ENCODE results near the gene AGPS. TPM values are rescaled to one million over a fixed set of nuclear protein-coding genes. Genes with fewer than 3 reads are reported as not detected.
A peak's percentile ranks its signal among the peaks of the same experiment; 100 is the strongest.

Gene AGPS
- total RNA-seq, 1 donor from 2014 or later: 64.6 TPM

DNA sequence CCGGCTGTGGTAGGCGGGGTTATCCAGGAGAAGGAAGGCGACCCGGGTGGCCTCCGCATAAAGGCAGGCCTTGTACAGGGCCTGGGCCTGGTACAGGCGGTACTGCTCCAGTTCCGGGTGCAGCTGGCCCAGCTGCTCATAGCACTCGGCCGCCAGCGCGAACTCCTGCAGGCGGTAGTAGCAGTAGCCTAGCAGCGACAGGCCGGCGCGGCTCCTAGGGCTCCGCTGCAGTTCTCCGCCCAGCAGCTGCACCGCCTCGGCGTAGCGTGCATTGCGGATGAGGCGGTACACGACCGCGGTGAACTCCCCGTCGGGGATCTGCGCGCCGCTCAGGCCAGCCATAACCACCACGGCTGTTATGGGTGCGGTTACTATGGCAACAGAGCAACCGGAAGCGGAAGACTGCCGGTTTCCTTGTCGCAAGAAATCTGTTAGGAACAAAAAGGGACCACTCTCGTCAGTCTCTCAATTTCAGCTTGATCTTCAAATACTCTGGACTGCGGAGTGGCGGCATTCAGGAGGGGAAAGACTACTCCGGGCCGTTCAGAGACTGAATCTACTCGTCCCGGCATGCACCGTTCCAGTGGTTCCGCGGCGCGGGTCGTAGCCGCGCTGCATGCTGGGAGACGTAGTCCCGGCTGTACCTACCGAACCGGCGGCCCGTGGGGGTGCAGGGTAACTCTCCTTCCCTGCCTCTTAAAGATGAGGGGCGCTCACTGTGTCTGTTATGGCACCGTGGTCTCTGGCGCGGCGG lies 160.0 kb downstream of the AGPS start:
- DNase-seq: peak; percentile 96

DNA sequence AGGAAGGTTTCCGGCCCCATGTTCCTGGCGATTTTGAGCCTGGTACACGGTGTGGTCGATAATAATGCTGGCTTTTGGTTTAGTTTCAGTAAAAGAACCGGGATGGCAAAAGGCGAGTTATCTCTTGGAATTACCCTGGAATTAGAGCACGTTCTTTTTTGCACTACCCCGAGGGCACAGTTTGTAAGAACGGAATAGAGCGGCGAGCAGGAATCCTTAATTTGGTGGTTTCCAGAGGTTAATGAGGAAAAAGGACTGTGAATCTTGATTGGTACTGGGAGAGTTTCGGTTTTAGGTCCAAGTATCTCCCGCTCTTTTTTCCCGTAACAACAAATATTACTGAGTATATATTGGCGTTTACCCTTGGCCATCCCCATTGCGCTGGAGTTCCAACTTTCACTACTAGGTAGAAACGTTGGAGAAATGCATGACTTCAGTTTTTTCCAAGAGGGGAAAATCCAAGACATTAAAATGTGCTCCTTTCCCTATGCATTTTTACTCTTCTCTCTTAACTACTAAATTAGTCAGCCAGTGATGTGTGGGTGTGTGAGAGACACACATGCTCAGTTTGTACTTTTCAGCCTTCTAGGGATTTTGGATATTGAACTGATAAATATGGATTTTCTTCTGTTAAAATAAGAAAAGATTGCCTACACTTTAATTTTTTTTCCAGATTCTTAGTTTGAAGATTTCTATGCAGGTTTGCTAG lies 160.8 kb downstream of the AGPS start:
- DNase-seq: no peak

GRCh38 chr2:177554365-177554764 lies 161.8 kb downstream of the AGPS start:
- no peak for DNase-seq

- DNase-seq: no peak
These were observed 163.6 kb downstream of the AGPS start for GRCh38 chr2:177556153-177556552.

DNA sequence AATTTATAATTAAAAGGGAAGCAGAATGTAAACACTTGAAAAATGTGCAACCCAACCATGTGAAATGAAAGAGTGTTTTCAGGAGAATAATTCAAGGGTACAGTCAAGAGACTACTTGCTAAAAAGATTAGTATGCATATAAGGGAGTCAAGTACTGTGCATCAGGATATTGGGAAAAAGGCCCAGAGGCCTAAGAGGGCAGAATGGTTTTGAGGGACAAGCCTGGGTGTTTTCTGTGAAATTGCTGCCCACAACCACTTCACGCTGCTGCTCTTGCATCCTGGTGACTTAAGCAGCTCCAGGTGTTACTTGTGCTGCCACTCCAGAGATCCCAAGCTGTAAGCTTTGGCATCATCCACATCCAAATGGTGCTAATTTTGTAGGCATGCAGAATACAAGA lies 165.2 kb downstream of the AGPS start:
- DNase-seq: no peak

- DNase-seq: no peak
These were observed 167.1 kb downstream of the AGPS start for GRCh38 chr2:177559638-177560037.

DNA sequence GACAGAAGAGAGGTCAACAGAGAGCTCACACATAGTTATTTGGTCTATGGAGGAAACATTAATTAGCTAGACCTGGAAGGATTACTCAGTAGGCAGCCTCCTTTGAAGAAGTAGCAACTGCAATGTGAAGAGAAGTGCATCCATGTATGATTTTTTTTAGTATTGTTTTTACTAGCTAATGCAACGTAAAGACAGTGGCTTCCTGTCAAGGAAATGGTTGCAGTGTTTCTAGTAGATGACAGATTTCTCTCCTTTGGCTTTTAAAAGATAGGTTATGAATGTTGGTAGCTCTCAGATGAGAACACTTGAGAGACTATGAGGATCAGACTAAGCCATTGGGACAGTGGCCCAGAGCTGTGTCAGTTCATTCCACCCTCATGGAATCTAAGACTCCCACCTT lies 175.8 kb downstream of the AGPS start:
- no peak for DNase-seq

- no peak for DNase-seq
These were observed 176.3 kb downstream of the AGPS start for GRCh38 chr2:177568893-177569292.

GRCh38 chr2:177572236-177572671 lies 179.7 kb downstream of the AGPS start:
- DNase-seq: no peak

DNA sequence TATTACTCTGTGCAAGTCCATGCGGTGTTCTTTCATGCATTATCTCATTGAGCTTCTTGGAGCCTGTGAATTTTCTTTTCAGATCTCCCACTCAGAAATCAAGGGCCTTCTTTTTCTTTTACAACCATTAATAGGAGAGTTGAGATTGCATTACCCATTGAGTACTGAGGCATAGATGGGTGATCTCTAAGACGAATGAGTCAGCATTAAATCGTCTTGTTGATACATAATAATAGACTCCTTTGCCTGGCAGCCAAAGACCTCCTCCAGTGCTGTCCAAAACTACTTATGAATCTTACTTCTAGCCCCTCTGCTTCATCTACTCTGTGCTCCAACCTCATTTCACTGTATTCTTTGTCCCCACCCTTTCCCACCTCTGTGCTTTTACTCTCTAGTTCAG lies 180.5 kb downstream of the AGPS start:
- no peak for DNase-seq

- DNase-seq: no peak
These were observed 181.8 kb downstream of the AGPS start for GRCh38 chr2:177574356-177574755.

GRCh38 chr2:177575358-177575757 lies 182.8 kb downstream of the AGPS start:
- no peak for DNase-seq

- DNase-seq: no peak
These were observed 184.5 kb downstream of the AGPS start for GRCh38 chr2:177577075-177577474.

GRCh38 chr2:177578454-177578853 lies 185.9 kb downstream of the AGPS start:
- DNase-seq: no peak

GRCh38 chr2:177579486-177580036 lies 187.0 kb downstream of the AGPS start:
- DNase-seq: no peak

GRCh38 chr2:177582000-177582399 lies 189.4 kb downstream of the AGPS start:
- DNase-seq: no peak

DNA sequence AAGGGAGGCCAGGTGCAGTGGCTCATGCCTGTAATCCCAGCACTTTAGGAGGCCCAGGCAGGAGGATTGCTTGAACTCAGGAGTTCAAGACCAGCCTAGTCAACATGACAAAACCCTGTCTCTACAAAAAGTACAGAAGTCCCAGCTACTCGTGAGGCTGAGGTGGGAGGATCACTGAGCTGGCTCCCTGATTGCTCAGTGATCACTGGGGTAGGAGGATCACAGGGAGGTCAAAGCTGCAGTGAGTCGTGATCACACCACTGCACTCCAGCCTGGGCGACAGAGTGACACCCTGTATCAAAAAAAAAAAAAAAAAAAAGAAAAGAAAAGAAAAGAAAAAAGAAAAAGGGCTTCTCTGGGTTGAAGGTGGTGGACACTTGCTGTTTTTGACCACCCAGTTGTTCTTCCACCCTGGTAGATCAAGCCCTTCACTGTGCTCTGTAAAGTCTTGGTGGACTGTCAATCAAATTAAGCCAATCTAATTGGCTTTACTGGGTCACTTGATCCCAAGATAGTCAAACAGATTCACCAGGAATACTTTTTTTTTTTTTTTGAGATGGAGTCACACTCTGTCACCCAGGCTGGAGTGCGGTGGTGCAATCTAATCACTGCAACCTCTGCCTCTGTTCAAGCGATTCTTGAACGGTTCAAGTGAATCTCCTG lies 191.6 kb downstream of the AGPS start:
- no peak for DNase-seq

GRCh38 chr2:177585234-177585863 lies 192.8 kb downstream of the AGPS start:
- DNase-seq: peak; percentile 81

DNA sequence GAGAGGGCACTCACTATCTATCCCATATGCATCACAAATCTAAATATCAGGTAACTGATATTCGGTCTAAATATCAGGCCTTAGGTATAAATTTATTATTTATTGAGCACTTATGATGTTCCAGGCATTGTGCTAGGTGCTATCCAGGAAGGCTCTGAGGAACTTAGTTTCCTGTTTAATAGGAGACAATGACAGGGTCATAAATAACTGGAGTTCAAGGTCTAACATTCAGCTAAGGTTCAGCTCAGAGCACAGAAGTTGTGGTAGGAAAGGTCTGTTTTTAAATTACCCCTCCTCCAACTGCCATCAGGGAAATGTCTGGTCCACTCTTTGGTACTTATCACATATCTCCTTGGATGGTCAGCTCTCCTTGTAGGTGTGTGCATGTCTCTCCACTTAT lies 193.6 kb downstream of the AGPS start:
- DNase-seq: no peak

DNA sequence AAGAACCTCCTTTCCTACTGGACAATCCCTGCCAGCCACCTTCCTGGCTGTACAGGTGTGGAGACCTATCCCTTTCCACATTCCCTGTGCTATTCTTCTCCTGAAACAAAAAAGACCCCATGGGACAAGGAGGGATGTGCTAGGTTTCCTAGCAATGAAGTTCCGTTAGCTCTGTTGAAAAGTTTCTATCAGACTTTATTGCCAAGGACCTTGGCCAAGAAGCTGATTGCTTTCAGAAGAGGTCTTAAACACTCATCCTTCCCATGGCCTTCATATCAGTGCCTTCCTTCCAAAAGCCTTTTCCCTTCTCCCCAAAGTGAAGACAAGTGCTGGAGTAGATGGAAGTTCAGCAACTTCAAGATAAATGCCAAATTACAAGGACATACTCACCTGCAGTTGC lies 194.8 kb downstream of the AGPS start:
- no peak for DNase-seq

DNA sequence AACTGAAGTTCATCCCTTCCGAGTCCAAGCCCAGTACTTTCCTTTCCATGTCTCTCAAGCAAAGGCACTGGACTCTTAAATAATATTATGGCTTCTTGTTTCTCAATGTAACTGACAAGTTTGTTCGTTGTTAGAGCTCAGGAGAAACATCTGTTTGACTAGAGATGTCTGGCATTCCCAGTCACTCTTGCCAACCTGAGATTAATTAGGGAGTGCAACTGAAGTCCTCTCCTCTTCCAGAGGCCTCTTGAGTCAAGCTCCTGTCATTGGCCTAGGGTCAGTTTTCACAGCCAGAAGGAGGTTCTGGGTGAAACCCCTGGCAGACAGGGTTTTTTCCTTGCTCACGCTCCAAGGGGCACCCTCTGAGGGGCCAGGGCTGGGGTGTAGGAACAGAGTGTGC lies 196.1 kb downstream of the AGPS start:
- no peak for DNase-seq

- no peak for DNase-seq
These were observed 196.6 kb downstream of the AGPS start for GRCh38 chr2:177589186-177589585.

- no peak for DNase-seq
These were observed 199.8 kb downstream of the AGPS start for GRCh38 chr2:177592397-177592796.
